Activated CD4-positive, alpha-beta T cell treated with anti-CD3 and anti-CD28 coated beads, Interleukin-2, amount 50 U/mL, for 16 hours (primary cell): ENCODE results near the gene LONRF2.
A peak's percentile ranks its signal among the peaks of the same experiment; 100 is the strongest.
"Not testable (repeated sequence)": the region's sequence is repeated elsewhere in the genome, so short reads cannot be mapped to it uniquely, and the experiment has no call there.

Experiments used
- DNase-seq: peaks from one replicate; pipeline ENCODE4 v3.0.0-alpha.2; 2020

Gene LONRF2

GRCh38 chr2:100250645-100251044, 71.7 kb downstream of the LONRF2 start:
- no peak for DNase-seq

GRCh38 chr2:100248971-100249370, 73.3 kb downstream of the LONRF2 start:
- no peak for DNase-seq

- DNase-seq: not testable (repeated sequence)
These were observed 73.7 kb downstream of the LONRF2 start for GRCh38 chr2:100248556-100248955.

GRCh38 chr2:100248044-100248330, 74.3 kb downstream of the LONRF2 start:
- DNase-seq: no peak

GRCh38 chr2:100247256-100248043, 74.9 kb downstream of the LONRF2 start:
- DNase-seq: no peak

GRCh38 chr2:100246163-100247145, 75.8 kb downstream of the LONRF2 start:
- DNase-seq: peak; percentile 14

- no peak for DNase-seq
These were observed 76.6 kb downstream of the LONRF2 start for GRCh38 chr2:100245681-100246080.

- no peak for DNase-seq
These were observed 77.3 kb downstream of the LONRF2 start for GRCh38 chr2:100244881-100245605.

- no peak for DNase-seq
These were observed 78.7 kb downstream of the LONRF2 start for GRCh38 chr2:100243631-100244030.

GRCh38 chr2:100242891-100243619, 79.2 kb downstream of the LONRF2 start:
- DNase-seq: peak; percentile 48

GRCh38 chr2:100242476-100242875, 79.8 kb downstream of the LONRF2 start:
- DNase-seq: no peak

- no peak for DNase-seq
These were observed 81.1 kb downstream of the LONRF2 start for GRCh38 chr2:100241236-100241635.

GRCh38 chr2:100240386-100240785, 81.9 kb downstream of the LONRF2 start:
- DNase-seq: no peak

- no peak for DNase-seq
These were observed 82.7 kb downstream of the LONRF2 start for GRCh38 chr2:100239486-100240210.

GRCh38 chr2:100238471-100238870, 83.8 kb downstream of the LONRF2 start:
- no peak for DNase-seq

- DNase-seq: no peak
These were observed 84.5 kb downstream of the LONRF2 start for GRCh38 chr2:100237770-100238169.

- DNase-seq: no peak
These were observed 85.1 kb downstream of the LONRF2 start for GRCh38 chr2:100237163-100237562.

GRCh38 chr2:100236166-100236565, 86.1 kb downstream of the LONRF2 start:
- no peak for DNase-seq

GRCh38 chr2:100235581-100235980, 86.7 kb downstream of the LONRF2 start:
- no peak for DNase-seq

- DNase-seq: peak; percentile 3
These were observed 87.2 kb downstream of the LONRF2 start for GRCh38 chr2:100235098-100235497.

GRCh38 chr2:100234141-100234540, 88.2 kb downstream of the LONRF2 start:
- no peak for DNase-seq

GRCh38 chr2:100233061-100233460, 89.2 kb downstream of the LONRF2 start:
- DNase-seq: no peak
